Subcutaneous adipose tissue (tissue), 4 donors: ENCODE data around the gene PTPRK. TPM values are rescaled to one million over a fixed set of nuclear protein-coding genes. Genes with fewer than 3 reads are reported as not detected.

Experiments used
- total RNA-seq, 4 donors: library from RNA; depleted of rRNA; stranded (reverse); fragments of >200 nt; gene quantifications; one replicate each; pipeline ENCODE4 v1.1.0, GENCODE V29; 2016
- TF ChIP-seq, protein P1 (sequence below): fragments of 450-650 bp; IDR thresholded peaks from one replicate; pipeline ENCODE4 v1.5.1; 2016; ENCODE audit warnings: low read depth, mild to moderate bottlenecking, control low read depth, antibody characterized with exemption, moderate library complexity

PTPRK gene
- total RNA-seq, 4 donors from 2014 or later = 21.6 to 31.0 (median 26.1) TPM

DNA sequence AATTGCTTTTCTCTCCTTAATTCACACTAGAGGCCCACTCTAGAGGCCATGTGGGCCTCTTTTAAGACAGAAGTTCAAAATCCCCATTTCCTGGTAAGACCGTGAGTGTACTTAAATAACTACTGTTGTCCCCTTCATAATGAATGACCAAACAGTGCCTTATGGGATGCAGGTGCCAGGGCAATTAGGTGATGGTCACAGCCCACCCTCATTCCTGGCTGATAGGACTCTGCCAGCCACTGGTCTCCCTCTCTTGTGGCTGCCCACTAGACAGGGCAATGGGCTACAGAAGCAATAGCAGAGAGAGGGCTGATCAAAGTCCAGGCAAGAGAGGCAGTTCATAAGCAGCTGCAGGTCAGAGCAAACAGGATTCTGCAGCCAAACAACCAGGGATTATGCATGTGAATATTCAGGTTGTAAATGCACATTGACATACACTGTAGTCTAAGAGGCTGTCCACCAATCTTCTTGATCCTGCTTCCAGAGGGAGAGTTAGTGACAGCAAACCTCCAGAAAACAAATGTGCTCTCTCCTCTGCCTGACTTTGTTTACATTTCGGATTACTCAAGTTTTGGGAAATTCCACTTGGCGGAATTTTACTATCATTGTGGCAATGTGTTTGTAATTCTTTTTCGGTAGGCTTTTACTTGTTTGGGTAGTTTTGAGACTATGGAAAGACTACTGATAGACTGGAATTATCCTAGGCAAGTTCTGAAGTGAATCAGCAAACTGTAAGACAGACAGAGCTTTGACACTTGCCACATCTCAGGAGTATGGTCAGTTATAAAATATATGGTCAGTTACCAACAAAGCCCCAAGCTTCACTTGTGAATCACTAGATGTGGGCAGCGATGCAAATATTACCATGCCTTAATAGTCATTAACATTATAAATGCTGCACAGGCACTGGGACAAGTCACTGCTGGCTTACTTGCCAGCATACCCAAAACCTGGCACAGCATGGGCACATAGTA, 12.8 kb downstream of the PTPRK start:
- TF ChIP-seq, protein P1, sequence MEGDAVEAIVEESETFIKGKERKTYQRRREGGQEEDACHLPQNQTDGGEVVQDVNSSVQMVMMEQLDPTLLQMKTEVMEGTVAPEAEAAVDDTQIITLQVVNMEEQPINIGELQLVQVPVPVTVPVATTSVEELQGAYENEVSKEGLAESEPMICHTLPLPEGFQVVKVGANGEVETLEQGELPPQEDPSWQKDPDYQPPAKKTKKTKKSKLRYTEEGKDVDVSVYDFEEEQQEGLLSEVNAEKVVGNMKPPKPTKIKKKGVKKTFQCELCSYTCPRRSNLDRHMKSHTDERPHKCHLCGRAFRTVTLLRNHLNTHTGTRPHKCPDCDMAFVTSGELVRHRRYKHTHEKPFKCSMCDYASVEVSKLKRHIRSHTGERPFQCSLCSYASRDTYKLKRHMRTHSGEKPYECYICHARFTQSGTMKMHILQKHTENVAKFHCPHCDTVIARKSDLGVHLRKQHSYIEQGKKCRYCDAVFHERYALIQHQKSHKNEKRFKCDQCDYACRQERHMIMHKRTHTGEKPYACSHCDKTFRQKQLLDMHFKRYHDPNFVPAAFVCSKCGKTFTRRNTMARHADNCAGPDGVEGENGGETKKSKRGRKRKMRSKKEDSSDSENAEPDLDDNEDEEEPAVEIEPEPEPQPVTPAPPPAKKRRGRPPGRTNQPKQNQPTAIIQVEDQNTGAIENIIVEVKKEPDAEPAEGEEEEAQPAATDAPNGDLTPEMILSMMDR = no peak

- TF ChIP-seq, protein P1 = no peak
These were observed 14.8 kb downstream of the PTPRK start for GRCh38 chr6:128505603-128506002.

DNA sequence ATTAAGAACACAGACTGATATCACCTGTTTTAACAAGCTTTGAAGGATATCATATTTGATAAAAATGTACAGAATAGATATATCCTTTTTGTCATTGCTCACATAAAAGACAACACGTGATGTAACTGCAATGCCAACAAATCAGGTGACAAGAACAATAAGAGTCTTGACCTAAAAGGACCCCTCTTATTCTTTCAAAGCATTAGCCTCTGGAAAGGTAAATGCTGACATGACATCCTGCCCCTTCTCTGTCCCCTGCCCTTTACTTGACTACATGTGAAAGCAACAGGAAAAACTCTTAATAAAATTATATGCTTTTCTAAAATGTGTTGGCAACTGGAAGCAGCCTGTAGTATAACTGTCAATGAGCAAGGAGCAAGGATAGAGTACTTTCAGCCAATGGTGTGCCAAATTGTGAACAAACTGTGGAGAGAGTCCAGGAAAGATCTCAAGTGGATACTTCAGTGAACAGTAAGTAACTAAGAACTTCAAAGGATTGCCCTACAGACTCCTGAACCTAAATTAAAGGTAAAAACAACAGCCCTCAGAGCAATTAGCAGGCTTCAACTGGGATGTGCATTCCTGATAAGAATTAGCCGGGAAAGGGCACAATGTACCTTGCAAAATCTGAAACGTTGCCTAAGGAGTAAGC, 16.3 kb downstream of the PTPRK start:
- TF ChIP-seq, protein P1 = no peak

GRCh38 chr6:128500749-128501600, 19.4 kb downstream of the PTPRK start:
- TF ChIP-seq, protein P1 = no peak

GRCh38 chr6:128500014-128500413, 20.4 kb downstream of the PTPRK start:
- TF ChIP-seq, protein P1 = no peak

DNA sequence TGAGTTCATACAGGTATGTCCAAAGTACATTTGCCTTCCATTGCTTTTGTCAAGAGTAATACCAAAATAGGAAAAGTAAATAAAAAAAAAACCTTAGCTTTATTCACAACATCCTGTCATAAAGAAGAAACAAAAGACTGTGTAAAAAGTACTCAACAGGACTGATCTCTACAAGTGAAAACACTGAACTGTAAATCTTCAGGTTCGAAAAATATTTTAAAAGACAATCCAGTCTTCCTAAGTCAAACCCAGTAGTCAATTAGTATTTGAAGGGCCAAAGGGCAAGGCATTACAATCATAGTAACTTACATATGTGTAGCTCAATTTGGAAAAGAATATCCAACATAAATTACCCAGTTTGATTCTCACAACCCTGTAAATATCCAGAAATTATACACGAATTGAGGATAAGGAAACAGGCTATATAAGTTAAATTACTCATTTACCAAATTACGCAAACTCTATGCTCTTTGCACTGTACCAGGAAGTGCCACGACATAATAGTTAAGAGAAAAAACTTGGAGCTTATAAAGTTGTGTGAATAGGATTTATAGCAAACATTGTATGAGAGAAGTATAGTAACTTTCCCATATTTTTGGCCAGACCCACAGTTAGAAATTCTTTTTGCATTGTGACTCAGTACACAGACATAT, 21.2 kb downstream of the PTPRK start:
- TF ChIP-seq, protein P1 = no peak
